Caco-2 (cell line): ENCODE results near the gene TMEM263. TPM values are rescaled to one million over a fixed set of nuclear protein-coding genes. Genes with fewer than 3 reads are reported as not detected.

Experiments
- Bru-seq: library from RNA; stranded (reverse); fragments of 400-500 nt; gene quantifications from one replicate; lab custom pipeline; 2021; lab: Mats Ljungman, UMichigan
- BruChase-seq, 2 experiments: library from RNA; stranded (reverse); fragments of 400-500 nt; gene quantifications; one replicate each; lab custom pipeline; 2021; lab: Mats Ljungman, UMichigan
- BruUV-seq: library from RNA; stranded (reverse); fragments of 400-500 nt; replicated peaks from 2 replicates; lab custom pipeline; 2021; lab: Mats Ljungman, UMichigan
- CTCF ChIA-PET: fragments of 300-600 bp; sonication (Branson Sonifier 250); formaldehyde crosslinking; loops from one replicate; lab custom pipeline; 2022; ENCODE audit warnings: antibody characterized with exemption; lab: Charles Lee
- POLR2A ChIA-PET: fragments of 300-600 bp; sonication (Branson Sonifier 250); formaldehyde crosslinking; loops from one replicate; lab custom pipeline; 2022; ENCODE audit warnings: antibody characterized with exemption; lab: Charles Lee
- DNase-seq, 2 experiments: peaks; one replicate each; pipeline versions ENCODE4 v3.0.0 to v3.0.0-alpha.2; 2020 to 2022
- H3K27me3 ChIP-seq: replicated peaks from 2 replicates; pipeline ENCODE4 v1.6.0; 2011; ENCODE audit warnings: low read length; ENCODE audit not compliant: control insufficient read depth, insufficient read depth
- H3K36me3 ChIP-seq: 2 replicates; pipeline ENCODE4 v1.5.1; 2011; ENCODE audit warnings: low read length; ENCODE audit not compliant: control insufficient read depth, insufficient read depth
- H3K4me1 ChIP-seq: fragments of 250-450 bp; sonication (Bioruptor Pico); 2 replicates; pipeline ENCODE4 v1.5.1; 2020; ENCODE audit warnings: mild to moderate bottlenecking
- H3K4me3 ChIP-seq: 2 replicates; pipeline ENCODE4 v1.5.1; 2011; ENCODE audit warnings: low read depth, mild to moderate bottlenecking, control low read depth, low read length
- H3K9me3 ChIP-seq: fragments of 250-450 bp; sonication (Bioruptor Pico); 2 replicates; pipeline ENCODE4 v1.5.1; 2020; ENCODE audit warnings: mild to moderate bottlenecking, moderate library complexity
- H3K27ac Mint-ChIP-seq: one replicate; pipeline ENCODE4 v1.8.0; 2022; ENCODE audit warnings: mixed read lengths; ENCODE audit not compliant: unreplicated experiment
- H3K27me3 Mint-ChIP-seq: one replicate; pipeline ENCODE4 v1.8.0; 2022; ENCODE audit warnings: mixed read lengths; ENCODE audit not compliant: insufficient read depth, unreplicated experiment
- H3K36me3 Mint-ChIP-seq: one replicate; pipeline ENCODE4 v1.8.0; 2022; ENCODE audit warnings: mild to moderate bottlenecking, mixed read lengths; ENCODE audit not compliant: insufficient read depth, unreplicated experiment
- H3K4me1 Mint-ChIP-seq: one replicate; pipeline ENCODE4 v1.8.0; 2022; ENCODE audit warnings: low read depth, mixed read lengths; ENCODE audit not compliant: unreplicated experiment
- H3K4me3 Mint-ChIP-seq: one replicate; pipeline ENCODE4 v1.8.0; 2022; ENCODE audit warnings: mild to moderate bottlenecking, moderate library complexity, mixed read lengths; ENCODE audit not compliant: unreplicated experiment
- H3K9me3 Mint-ChIP-seq: one replicate; pipeline ENCODE4 v1.8.0; 2022; ENCODE audit warnings: mixed read lengths; ENCODE audit not compliant: unreplicated experiment
- intact Hi-C: fragments of 100-400 bp; cut with micrococcal nuclease; formaldehyde crosslinking; loops from one replicate; pipeline ENCODE4 v1.10.0; 2022; ENCODE audit not compliant: unreplicated experiment
- long read RNA-seq: library from polyadenylated mRNA; stranded (forward); transcript quantifications from one replicate; pipeline ENCODE4 v2.0.0, GENCODE V29; 2022
- total RNA-seq: library from RNA; stranded (reverse); gene quantifications from 2 replicates; pipeline ENCODE4 v1.2.3, GENCODE V29; 2022
- TF ChIP-seq, protein P1 (sequence below), 2 experiments: fragments of 200-600 bp in 1 of 2; IDR thresholded peaks; 1 replicate in 1 of 2; 2 replicates in 1 of 2; pipeline versions ENCODE4 v1.5.1 to v1.8.0; 2011 to 2022; ENCODE audit warnings: antibody characterized with exemption in 1 of 2, control low read depth in 1 of 2, inconsistent platforms in 1 of 2, low read depth in 1 of 2, low read length in 1 of 2, mild to moderate bottlenecking in 1 of 2, moderate library complexity in 1 of 2; ENCODE audit not compliant: insufficient read depth in 1 of 2, severe bottlenecking in 1 of 2, unreplicated experiment in 1 of 2

TMEM263 gene
- total RNA-seq = 31.6 and 32.7 TPM in 2 replicates
- Bru-seq, nascent RNA = percentile 92 among the genes with signal in this experiment
- percentile 96 among the genes with signal in this experiment for BruChase-seq, experiment 1, labeled RNA remaining after a 2-hour chase
- BruChase-seq, experiment 2, labeled RNA remaining after a 6-hour chase = percentile 88 among the genes with signal in this experiment
- long read RNA-seq, transcript TMEM263-201 (4 exons, 3,362 nt) = major isoform, 22 of 41 reads
- long read RNA-seq, transcript TMEM263-204 (3 exons, 3,349 nt) = minor isoform, 9 of 41 reads
- long read RNA-seq, partial matches to known transcripts = 1 of 41 reads
- long read RNA-seq, other reads (novel, unspliced or antisense) = 5 of 41 reads

DNA sequence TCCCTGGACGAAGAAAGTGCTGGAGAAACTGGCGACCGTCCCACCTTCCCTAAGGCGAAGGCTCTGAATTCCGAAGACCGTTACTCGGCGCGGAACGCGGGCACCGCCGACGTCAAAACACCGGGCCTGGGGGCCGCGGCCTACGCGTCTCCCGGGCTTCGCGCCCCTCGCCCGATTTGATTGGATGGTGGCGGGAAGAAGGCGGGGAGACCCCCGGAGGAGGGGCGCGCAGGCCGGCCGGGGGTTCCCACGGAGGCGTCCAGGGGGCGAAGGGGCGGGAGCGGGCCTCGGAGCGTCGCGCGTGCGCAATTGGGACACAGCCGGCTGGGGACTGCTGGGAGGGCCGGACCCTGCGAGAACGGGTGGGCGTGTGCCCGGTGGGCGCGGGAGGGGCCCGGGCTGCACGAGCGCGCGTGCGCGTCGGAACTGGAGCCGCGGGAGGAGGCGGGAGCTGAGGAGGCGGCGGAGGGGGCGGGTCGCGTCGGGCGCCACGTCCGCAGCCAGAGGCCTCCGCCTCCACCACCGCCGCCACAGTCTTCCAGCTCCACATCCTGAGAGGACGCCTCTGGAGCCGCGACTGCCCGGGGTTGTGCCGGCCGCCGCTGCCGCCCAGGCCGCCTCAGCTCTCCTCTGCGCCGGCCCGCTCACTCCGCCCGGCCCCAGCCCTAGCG is at the start of gene TMEM263:
TSS of gene TMEM263 (plus strand) at position 531 of the 671 bp plus-strand sequence. CDS start 11,210 bp downstream, outside the sequence.
- ChIA-PET POLR2A (interaction anchor here (0.6 to 1.8 kb wide), 10 partner anchors 8 to 598 kb away, joined by 3 to 12 read pairs (median 4); partner anchors contain the start of genes MTERF2 and POLR3B), CTCF (interaction anchor here (0.6 to 1.5 kb wide), 5 partner anchors 14 to 597 kb away, joined by 3 to 7 read pairs (median 5); partner anchors contain the start of gene POLR3B)
- Mint-ChIP-seq H3K27ac (peak within 1 kb of the TSS; percentile 99), H3K4me3 (peak within 1 kb of the TSS; percentile 97), H3K4me1 (no peaks in the 10 kb centered on the region), H3K36me3 (peaks cover 11% of the 10 kb centered on the region), H3K27me3 (no peaks in the 10 kb centered on the region), H3K9me3 (no peaks in the 10 kb centered on the region)
- Histone ChIP-seq H3K36me3 (no peaks in the 10 kb centered on the region), H3K4me1 (no peaks in the 10 kb centered on the region; the same call in 1 of the 2 replicates), H3K27me3 (no peaks in the 10 kb centered on the region), H3K4me3 (peak within 1 kb of the TSS; percentile 65), H3K9me3 (no peaks in the 10 kb centered on the region)
- DNase-seq = peak; percentile 95 to 97
- TF ChIP-seq, protein P1, sequence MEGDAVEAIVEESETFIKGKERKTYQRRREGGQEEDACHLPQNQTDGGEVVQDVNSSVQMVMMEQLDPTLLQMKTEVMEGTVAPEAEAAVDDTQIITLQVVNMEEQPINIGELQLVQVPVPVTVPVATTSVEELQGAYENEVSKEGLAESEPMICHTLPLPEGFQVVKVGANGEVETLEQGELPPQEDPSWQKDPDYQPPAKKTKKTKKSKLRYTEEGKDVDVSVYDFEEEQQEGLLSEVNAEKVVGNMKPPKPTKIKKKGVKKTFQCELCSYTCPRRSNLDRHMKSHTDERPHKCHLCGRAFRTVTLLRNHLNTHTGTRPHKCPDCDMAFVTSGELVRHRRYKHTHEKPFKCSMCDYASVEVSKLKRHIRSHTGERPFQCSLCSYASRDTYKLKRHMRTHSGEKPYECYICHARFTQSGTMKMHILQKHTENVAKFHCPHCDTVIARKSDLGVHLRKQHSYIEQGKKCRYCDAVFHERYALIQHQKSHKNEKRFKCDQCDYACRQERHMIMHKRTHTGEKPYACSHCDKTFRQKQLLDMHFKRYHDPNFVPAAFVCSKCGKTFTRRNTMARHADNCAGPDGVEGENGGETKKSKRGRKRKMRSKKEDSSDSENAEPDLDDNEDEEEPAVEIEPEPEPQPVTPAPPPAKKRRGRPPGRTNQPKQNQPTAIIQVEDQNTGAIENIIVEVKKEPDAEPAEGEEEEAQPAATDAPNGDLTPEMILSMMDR (IDR thresholded peaks at IDR 0.05; ENCODE audit: insufficient read depth in 1 of 2, low read depth in 1 of 2, low read length in 1 of 2, severe bottlenecking in 1 of 2, unreplicated experiment in 1 of 2) = no peak
- intact Hi-C loops = loop anchor here (1.0 to 5.0 kb wide), 2 partner anchors 137 to 183 kb away; partner anchors contain the start of gene RIC8B
- no TSS peak for BruUV-seq

DNA sequence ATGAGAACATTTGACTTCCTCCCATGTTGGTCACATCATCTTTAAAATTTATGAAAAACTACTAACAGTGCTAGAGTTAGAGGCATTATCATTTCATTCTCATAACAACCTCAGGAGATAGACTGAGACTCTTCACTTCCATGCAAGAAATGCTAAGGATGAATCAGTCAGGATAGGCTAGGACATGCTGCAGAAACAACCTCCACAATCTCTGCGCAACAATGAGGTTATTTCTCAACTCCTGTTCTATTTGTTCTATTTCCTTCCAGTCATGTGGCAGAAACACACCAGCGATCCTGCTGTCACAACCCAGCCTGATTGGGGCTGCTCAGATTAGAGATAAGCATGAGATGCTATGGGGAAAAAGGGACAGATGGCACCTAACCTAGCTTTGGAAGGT is 49.0 kb upstream of the TMEM263 start:
- H3K4me3 ChIP-seq = no peak overlapping the region
- H3K36me3 ChIP-seq = no peaks in the 10 kb centered on the region
- no peaks in the 10 kb centered on the region for H3K27me3 ChIP-seq
- H3K36me3 Mint-ChIP-seq = no peaks in the 10 kb centered on the region
- no peaks in the 10 kb centered on the region for H3K9me3 ChIP-seq
- intact Hi-C loops = no loop called here
- no peaks in the 10 kb centered on the region for H3K4me1 ChIP-seq
- H3K27me3 Mint-ChIP-seq = no peaks in the 10 kb centered on the region
- ChIA-PET CTCF (interaction anchor here (0.7 kb wide), 1 partner anchor 10 kb away, joined by 5 read pairs; no protein-coding TSS in a partner anchor), POLR2A (no interaction called here)
- no peak for DNase-seq
- H3K9me3 Mint-ChIP-seq = no peaks in the 10 kb centered on the region
- TF ChIP-seq, protein P1 (IDR thresholded peaks at IDR 0.05; ENCODE audit: insufficient read depth in 1 of 2, low read depth in 1 of 2, low read length in 1 of 2, severe bottlenecking in 1 of 2, unreplicated experiment in 1 of 2) = no peak
- no peak overlapping the region for H3K27ac Mint-ChIP-seq
- no peaks in the 10 kb centered on the region for H3K4me1 Mint-ChIP-seq
- no peak overlapping the region for H3K4me3 Mint-ChIP-seq
- no TSS peak for BruUV-seq

DNA sequence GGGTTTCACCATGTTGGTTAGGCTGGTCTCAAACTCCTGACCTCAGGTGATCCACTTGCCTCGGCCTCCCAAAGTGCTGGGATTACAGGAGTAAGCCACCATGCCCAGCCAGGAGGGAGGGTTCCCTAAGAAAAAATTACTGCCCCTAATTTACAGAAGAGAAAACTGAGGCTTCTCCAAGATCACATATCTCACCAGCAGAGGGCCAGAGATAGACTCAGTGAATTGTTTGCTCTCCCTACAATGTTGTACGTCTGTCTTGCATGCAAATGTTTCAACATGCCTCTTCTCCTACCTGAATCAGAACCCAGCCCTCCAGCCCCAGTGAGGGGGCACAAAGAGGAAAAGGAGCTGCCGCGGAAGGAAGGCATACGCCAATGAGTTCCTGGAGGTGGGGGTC is 48.3 kb upstream of the TMEM263 start:
- Histone ChIP-seq H3K9me3 (no peaks in the 10 kb centered on the region), H3K4me3 (no peak overlapping the region), H3K4me1 (no peaks in the 10 kb centered on the region), H3K27me3 (no peaks in the 10 kb centered on the region), H3K36me3 (no peaks in the 10 kb centered on the region)
- no peaks in the 10 kb centered on the region for H3K4me1 Mint-ChIP-seq
- H3K9me3 Mint-ChIP-seq = no peaks in the 10 kb centered on the region
- no peaks in the 10 kb centered on the region for H3K27me3 Mint-ChIP-seq
- TF ChIP-seq, protein P1 (IDR thresholded peaks at IDR 0.05; ENCODE audit: insufficient read depth in 1 of 2, low read depth in 1 of 2, low read length in 1 of 2, severe bottlenecking in 1 of 2, unreplicated experiment in 1 of 2) = no peak
- H3K36me3 Mint-ChIP-seq = no peaks in the 10 kb centered on the region
- POLR2A ChIA-PET = no interaction called here
- CTCF ChIA-PET = no interaction called here
- H3K27ac Mint-ChIP-seq = no peak overlapping the region
- no peak for DNase-seq
- H3K4me3 Mint-ChIP-seq = no peak overlapping the region
- BruUV-seq = no TSS peak
- intact Hi-C loops = no loop called here
